MM.1S (cell line): ENCODE results near the gene CEL.
A peak's percentile ranks its signal among the peaks of the same experiment; 100 is the strongest.
"Not testable (repeated sequence)": the region's sequence is repeated elsewhere in the genome, so short reads cannot be mapped to it uniquely, and the experiment has no call there.

ENCODE experiments used
- DNase-seq: peaks from one replicate; pipeline ENCODE4 v3.0.0-alpha.2; 2015
- H2AFZ ChIP-seq: fragments of 300-600 bp; sonication (generic); 2 replicates; pipeline ENCODE4 v1.6.0; 2016; ENCODE audit warnings: antibody characterized with exemption, low read length
- H3F3A ChIP-seq: fragments of 300-600 bp; sonication (generic); 2 replicates; pipeline ENCODE4 v1.6.1; 2016; ENCODE audit warnings: mild to moderate bottlenecking, antibody characterized with exemption, low read length, moderate library complexity, mixed read lengths; ENCODE audit not compliant: insufficient read depth
- H3K27ac ChIP-seq: fragments of 300-600 bp; sonication (generic); 2 replicates; pipeline ENCODE4 v1.5.1; 2016; ENCODE audit warnings: mild to moderate bottlenecking, low read length
- H3K27me3 ChIP-seq: fragments of 300-600 bp; sonication (generic); replicated peaks from 2 replicates; pipeline ENCODE4 v1.6.0; 2016; ENCODE audit warnings: low read length; ENCODE audit not compliant: insufficient read depth
- H3K36me3 ChIP-seq: fragments of 300-600 bp; sonication (generic); replicated peaks from 2 replicates; pipeline ENCODE4 v1.6.1; 2016; ENCODE audit warnings: mild to moderate bottlenecking, low read length, mixed read lengths; ENCODE audit not compliant: insufficient read depth
- H3K4me1 ChIP-seq: fragments of 300-600 bp; sonication (generic); 2 replicates; pipeline ENCODE4 v1.6.1; 2016; ENCODE audit warnings: low read length, mixed read lengths
- H3K4me2 ChIP-seq: fragments of 300-600 bp; sonication (generic); 2 replicates; pipeline ENCODE4 v1.6.0; 2016; ENCODE audit warnings: low read depth, low read length
- H3K4me3 ChIP-seq: fragments of 300-600 bp; sonication (generic); 2 replicates; pipeline ENCODE4 v1.5.1; 2016; ENCODE audit warnings: low read length, mixed read lengths
- H3K79me2 ChIP-seq: fragments of 300-600 bp; sonication (generic); 2 replicates; pipeline ENCODE4 v1.6.1; 2016; ENCODE audit warnings: mixed run types, low read length, mixed read lengths
- H3K9ac ChIP-seq: fragments of 300-600 bp; sonication (generic); 2 replicates; pipeline ENCODE4 v1.6.1; 2016; ENCODE audit warnings: low read length, mixed read lengths
- H3K9me2 ChIP-seq: fragments of 300-600 bp; sonication (generic); replicated peaks from 2 replicates; pipeline ENCODE4 v1.6.1; 2016; ENCODE audit warnings: mild to moderate bottlenecking, low read length, mixed read lengths; ENCODE audit not compliant: insufficient read depth
- H3K9me3 ChIP-seq: fragments of 300-600 bp; sonication (generic); replicated peaks from 2 replicates; pipeline ENCODE4 v1.6.1; 2016; ENCODE audit warnings: mild to moderate bottlenecking, low read length, mixed read lengths; ENCODE audit not compliant: insufficient read depth
- H4K20me1 ChIP-seq: fragments of 300-600 bp; sonication (generic); 2 replicates; pipeline ENCODE4 v1.6.1; 2016; ENCODE audit warnings: mild to moderate bottlenecking, low read length, moderate library complexity, mixed read lengths; ENCODE audit not compliant: insufficient read depth
- EZH2 ChIP-seq: fragments of 300-600 bp; sonication (generic); optimal IDR thresholded peaks from 2 replicates; pipeline ENCODE3; 2017; ENCODE audit warnings: low read depth, mild to moderate bottlenecking, antibody characterized with exemption, low read length, mixed read lengths
- EZH2phosphoT487 ChIP-seq: fragments of 300-600 bp; sonication (generic); IDR thresholded peaks from 2 replicates; pipeline ENCODE4 v1.6.1; 2018; ENCODE audit warnings: antibody characterized with exemption, low read length
- TF ChIP-seq, protein P1 (sequence below): fragments of 300-600 bp; sonication (generic); IDR thresholded peaks from 2 replicates; pipeline ENCODE4 v1.5.1; 2016; ENCODE audit warnings: antibody characterized with exemption, low read length, mixed read lengths

Gene CEL

DNA sequence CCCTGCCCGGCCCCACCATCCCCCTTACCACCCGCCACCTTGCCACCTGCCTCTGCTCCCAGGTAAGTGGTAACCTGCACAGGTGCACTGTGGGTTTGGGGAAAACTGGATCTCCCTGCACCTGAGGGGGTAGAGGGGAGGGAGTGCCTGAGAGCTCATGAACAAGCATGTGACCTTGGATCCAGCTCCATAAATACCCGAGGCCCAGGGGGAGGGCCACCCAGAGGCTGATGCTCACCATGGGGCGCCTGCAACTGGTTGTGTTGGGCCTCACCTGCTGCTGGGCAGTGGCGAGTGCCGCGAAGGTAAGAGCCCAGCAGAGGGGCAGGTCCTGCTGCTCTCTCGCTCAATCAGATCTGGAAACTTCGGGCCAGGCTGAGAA, at the start of gene CEL:
TSS of gene CEL (plus strand) at position 218 of the 382 bp plus-strand sequence. CDS start at position 240, 22 bp downstream.
- not testable (repeated sequence) for H3K9me3 ChIP-seq, H3K4me3 ChIP-seq, H3K9me2 ChIP-seq, H3K9ac ChIP-seq, H3K79me2 ChIP-seq, H3K36me3 ChIP-seq, H3F3A ChIP-seq, DNase-seq, H3K27me3 ChIP-seq, H4K20me1 ChIP-seq, H2AFZ ChIP-seq
- Histone ChIP-seq H3K4me1 (peaks cover 21% of the 10 kb centered on the region), H3K27ac (peak within 1 kb of the TSS; percentile 52; the same call in 1 of the 2 replicates), H3K4me2 (peak within 1 kb of the TSS; percentile 21; the same call in 1 of the 2 replicates)

DNA sequence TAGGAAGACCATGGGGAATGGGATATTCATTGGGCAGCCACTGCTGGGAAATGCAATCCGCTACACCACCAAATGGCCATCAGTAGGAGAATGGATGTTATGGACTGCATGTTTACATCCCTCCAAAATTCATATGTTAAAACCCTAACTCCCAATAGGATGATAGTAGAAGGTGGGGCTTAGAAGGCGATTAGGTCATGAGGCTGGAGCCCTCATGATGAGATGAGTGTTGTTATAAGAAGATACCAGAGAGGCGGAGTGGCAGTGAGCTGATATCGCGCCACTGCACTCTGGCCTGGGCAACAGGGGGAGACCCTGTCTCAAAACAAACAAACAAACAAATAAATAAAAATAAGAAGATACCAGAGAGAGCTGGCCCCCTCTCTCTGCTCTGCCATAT, 47.1 kb upstream of the CEL start:
- H2AFZ ChIP-seq, result no peak overlapping the region
- H3K4me2 ChIP-seq, result no peak overlapping the region
- H3K9me2 ChIP-seq, result no peaks in the 10 kb centered on the region
- no peaks in the 10 kb centered on the region for H4K20me1 ChIP-seq
- no peaks in the 10 kb centered on the region for H3F3A ChIP-seq
- H3K9me3 ChIP-seq, result no peaks in the 10 kb centered on the region
- no peaks in the 10 kb centered on the region for H3K79me2 ChIP-seq
- TF ChIP-seq EZH2phosphoT487, result no peak
- no peak for TF ChIP-seq EZH2
- TF ChIP-seq, protein P1, sequence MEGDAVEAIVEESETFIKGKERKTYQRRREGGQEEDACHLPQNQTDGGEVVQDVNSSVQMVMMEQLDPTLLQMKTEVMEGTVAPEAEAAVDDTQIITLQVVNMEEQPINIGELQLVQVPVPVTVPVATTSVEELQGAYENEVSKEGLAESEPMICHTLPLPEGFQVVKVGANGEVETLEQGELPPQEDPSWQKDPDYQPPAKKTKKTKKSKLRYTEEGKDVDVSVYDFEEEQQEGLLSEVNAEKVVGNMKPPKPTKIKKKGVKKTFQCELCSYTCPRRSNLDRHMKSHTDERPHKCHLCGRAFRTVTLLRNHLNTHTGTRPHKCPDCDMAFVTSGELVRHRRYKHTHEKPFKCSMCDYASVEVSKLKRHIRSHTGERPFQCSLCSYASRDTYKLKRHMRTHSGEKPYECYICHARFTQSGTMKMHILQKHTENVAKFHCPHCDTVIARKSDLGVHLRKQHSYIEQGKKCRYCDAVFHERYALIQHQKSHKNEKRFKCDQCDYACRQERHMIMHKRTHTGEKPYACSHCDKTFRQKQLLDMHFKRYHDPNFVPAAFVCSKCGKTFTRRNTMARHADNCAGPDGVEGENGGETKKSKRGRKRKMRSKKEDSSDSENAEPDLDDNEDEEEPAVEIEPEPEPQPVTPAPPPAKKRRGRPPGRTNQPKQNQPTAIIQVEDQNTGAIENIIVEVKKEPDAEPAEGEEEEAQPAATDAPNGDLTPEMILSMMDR, result no peak
- no peak overlapping the region for H3K27ac ChIP-seq
- no peaks in the 10 kb centered on the region for H3K36me3 ChIP-seq
- DNase-seq, result no peak
- H3K27me3 ChIP-seq, result peaks cover 84% of the 10 kb centered on the region
- H3K9ac ChIP-seq, result no peak overlapping the region
- H3K4me3 ChIP-seq, result no peak overlapping the region
- no peaks in the 10 kb centered on the region for H3K4me1 ChIP-seq

DNA sequence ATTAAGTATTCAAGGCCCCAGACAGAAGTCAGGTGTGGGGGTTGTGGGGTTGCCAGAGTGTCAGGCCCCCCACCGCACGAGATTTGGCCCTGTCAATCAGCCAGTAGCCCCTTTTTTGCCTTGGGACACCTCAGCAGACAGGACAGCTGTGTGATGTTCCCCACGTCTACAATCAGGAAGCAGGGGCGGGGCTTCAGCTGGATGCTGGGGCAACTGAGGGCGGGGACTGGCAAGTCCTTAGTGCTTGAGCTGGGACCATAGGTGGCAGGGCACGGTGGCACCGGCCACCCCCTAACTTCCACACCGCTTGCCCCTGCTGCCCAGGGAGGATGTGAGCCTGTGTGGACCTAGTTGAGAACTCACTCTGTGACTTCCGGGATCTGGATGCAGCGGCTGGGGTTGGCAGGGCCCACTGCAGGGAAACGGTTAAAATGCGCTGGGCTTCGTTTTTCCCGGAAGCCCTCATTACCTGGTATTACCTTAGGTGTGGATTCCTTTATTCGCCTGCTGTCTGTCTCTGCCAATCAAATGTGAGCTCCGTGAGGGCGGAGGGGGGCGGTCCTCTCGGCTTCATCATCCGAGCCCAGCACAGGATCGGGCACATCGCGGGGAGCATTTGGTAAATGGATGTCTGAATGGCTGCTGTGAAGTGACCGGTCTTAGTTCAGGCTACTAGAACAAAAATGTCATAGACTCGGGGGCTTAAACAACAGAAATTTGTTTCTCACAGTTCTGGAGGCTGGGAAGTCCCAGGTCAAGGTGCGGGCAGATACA, 38.5 kb upstream of the CEL start:
- Histone ChIP-seq H3K79me2 (no peaks in the 10 kb centered on the region), H3K4me3 (no peak overlapping the region), H3K9ac (no peak overlapping the region), H3K36me3 (no peaks in the 10 kb centered on the region), H3K4me1 (peaks cover 5% of the 10 kb centered on the region; the same call in 1 of the 2 replicates), H3K27me3 (peaks cover 22% of the 10 kb centered on the region), H3F3A (no peaks in the 10 kb centered on the region), H3K4me2 (peak overlapping the region; percentile 34; the same call in 1 of the 2 replicates), H4K20me1 (no peaks in the 10 kb centered on the region), H3K27ac (no peak overlapping the region), H3K9me2 (no peaks in the 10 kb centered on the region), H2AFZ (peak overlapping the region; percentile 67), H3K9me3 (no peaks in the 10 kb centered on the region)
- TF ChIP-seq, protein P1, result no peak
- TF ChIP-seq EZH2phosphoT487, result no peak
- TF ChIP-seq EZH2, result no peak
- DNase-seq, result peak; percentile 48

DNA sequence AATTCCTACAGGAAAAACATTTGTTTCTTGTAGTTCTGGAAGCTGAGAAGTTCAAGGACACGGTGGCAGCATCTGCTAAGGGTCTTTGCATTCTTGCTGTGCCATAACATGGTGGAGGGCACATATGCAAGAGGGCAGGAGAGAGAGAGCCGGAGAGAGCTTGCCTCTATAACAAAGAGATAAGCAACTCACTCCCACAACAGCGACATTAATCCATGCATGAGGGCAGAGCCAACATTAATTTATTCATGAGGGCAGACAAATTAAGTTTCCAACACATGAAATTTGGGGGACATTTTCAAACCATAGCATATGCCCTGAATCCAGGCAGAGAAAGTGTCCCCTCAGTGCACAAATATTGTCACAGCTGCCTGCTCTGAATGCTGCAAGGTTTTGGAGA, 35.4 kb upstream of the CEL start:
- H3K27ac ChIP-seq, result no peak overlapping the region
- H3F3A ChIP-seq, result no peaks in the 10 kb centered on the region
- peaks cover 16% of the 10 kb centered on the region for H3K27me3 ChIP-seq
- no peak for TF ChIP-seq EZH2phosphoT487
- TF ChIP-seq EZH2, result no peak
- TF ChIP-seq, protein P1, result no peak
- H3K79me2 ChIP-seq, result peaks cover 12% of the 10 kb centered on the region
- H3K9ac ChIP-seq, result no peak overlapping the region
- peaks cover 9% of the 10 kb centered on the region for H3K4me1 ChIP-seq
- no peak overlapping the region for H3K4me2 ChIP-seq
- H2AFZ ChIP-seq, result no peak overlapping the region
- H3K36me3 ChIP-seq, result no peaks in the 10 kb centered on the region
- no peaks in the 10 kb centered on the region for H3K9me2 ChIP-seq
- no peaks in the 10 kb centered on the region for H4K20me1 ChIP-seq
- no peak for DNase-seq
- no peaks in the 10 kb centered on the region for H3K9me3 ChIP-seq
- H3K4me3 ChIP-seq, result no peak overlapping the region
